Thyroid gland (tissue), 4 donors: ENCODE data around the gene TMEM95.

Experiments used
- POLR2A ChIP-seq, 2 donors: fragments of 450-650 bp; IDR thresholded peaks; one replicate each; pipeline ENCODE4 v1.6.1; 2017; ENCODE audit warnings: antibody characterized with exemption in 2 of 2, mild to moderate bottlenecking in 2 of 2, moderate library complexity in 1 of 2
- TF ChIP-seq, protein P1 (sequence below), 6 experiments: fragments of 200-600 bp in 3 of 6; fragments of 450-650 bp in 3 of 6; sonication (generic) in 3 of 6; IDR thresholded peaks; one replicate each; pipeline ENCODE4 v1.5.1; 2016 to 2019; ENCODE audit warnings: antibody characterized with exemption in 6 of 6, mild to moderate bottlenecking in 2 of 6, inconsistent platforms in 1 of 6, moderate library complexity in 1 of 6

- TF ChIP-seq, protein P1, sequence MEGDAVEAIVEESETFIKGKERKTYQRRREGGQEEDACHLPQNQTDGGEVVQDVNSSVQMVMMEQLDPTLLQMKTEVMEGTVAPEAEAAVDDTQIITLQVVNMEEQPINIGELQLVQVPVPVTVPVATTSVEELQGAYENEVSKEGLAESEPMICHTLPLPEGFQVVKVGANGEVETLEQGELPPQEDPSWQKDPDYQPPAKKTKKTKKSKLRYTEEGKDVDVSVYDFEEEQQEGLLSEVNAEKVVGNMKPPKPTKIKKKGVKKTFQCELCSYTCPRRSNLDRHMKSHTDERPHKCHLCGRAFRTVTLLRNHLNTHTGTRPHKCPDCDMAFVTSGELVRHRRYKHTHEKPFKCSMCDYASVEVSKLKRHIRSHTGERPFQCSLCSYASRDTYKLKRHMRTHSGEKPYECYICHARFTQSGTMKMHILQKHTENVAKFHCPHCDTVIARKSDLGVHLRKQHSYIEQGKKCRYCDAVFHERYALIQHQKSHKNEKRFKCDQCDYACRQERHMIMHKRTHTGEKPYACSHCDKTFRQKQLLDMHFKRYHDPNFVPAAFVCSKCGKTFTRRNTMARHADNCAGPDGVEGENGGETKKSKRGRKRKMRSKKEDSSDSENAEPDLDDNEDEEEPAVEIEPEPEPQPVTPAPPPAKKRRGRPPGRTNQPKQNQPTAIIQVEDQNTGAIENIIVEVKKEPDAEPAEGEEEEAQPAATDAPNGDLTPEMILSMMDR (IDR thresholded peaks at IDR 0.05): no peak
- no peak for TF ChIP-seq POLR2A (IDR thresholded peaks at IDR 0.05)
Measured at GRCh38 chr17:7380321-7380720, 25.4 kb downstream of the TMEM95 start.
